ENCODE results near the gene RAD51B.

RAD51B gene

DNA sequence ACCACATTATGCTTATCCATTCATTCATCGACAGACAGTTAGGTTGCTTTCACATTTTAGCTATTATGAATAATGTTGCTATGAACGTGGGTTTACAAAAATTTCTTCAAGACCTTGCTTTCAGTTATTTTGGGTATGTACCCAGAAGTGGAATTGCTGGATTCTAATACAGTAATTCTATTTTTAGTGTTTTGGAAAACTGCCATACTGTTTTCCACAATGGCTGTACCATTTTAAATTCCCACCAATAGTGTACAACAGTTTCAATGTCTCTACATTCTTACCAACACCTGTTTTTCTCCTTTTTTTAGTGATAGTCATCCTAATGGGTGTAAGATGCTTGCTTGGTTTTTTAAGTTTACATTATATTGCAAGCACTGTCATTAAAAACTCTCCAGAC lies 825.8 kb downstream of the RAD51B start (continued):
- TF ChIP-seq, protein P1, sequence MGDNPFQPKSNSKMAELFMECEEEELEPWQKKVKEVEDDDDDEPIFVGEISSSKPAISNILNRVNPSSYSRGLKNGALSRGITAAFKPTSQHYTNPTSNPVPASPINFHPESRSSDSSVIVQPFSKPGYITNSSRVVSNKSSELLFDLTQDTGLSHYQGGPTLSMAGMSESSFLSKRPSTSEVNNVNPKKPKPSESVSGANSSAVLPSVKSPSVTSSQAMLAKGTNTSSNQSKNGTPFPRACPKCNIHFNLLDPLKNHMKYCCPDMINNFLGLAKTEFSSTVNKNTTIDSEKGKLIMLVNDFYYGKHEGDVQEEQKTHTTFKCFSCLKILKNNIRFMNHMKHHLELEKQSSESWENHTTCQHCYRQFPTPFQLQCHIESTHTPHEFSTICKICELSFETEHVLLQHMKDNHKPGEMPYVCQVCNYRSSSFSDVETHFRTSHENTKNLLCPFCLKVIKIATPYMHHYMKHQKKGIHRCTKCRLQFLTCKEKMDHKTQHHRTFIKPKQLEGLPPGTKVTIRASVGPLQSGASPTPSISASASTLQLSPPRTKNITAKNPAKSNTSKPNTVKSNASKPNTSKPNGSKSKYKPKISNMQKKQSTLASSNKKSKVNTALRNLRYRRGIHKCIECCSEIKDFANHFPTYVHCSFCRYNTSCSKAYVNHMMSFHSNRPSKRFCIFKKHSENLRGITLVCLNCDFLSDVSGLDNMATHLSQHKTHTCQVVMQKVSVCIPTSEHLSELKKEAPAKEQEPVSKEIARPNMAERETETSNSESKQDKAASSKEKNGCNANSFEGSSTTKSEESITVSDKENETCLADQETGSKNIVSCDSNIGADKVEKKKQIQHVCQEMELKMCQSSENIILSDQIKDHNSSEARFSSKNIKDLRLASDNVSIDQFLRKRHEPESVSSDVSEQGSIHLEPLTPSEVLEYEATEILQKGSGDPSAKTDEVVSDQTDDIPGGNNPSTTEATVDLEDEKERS (tag by site-specific recombination; IDR thresholded peaks at IDR 0.05) = no peak
- TF ChIP-seq ZNF529 (tag by site-specific recombination; IDR thresholded peaks at IDR 0.05; ENCODE audit: insufficient replicate concordance) = no peak

DNA sequence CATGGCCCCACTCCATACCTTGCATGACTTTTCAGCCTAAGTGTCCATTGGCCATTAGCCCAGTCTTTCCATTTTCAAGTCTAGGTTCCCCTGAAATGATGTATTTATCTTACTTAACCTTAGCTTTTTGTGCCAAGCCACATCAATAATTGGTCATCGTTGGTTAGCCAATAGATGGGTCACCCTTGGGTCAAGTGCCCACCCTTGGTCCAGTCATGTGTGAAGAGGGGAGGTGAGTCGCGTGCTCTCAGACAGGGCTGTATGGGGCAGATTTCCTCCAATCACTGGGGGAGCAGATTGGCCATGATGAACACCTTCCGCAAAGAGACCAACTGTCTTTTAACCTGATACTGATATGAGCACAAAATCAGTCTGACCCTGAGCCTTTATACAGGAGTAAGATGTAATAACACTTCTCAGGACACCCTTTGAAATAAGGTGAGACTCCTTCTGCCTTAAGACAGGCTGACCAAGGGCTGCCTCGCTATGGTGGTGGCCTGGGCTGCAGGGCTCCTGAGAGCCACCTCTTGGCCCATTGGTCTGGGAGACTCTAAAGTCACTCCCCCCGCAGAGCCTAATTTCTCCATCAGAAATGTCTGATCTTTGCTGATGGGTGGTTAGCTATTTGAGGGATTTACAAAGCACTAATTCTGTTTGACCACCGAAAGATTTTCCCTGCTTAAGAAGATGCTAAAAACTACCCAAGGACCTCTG lies 830.1 kb downstream of the RAD51B start:
- TF ChIP-seq ZBTB20 (tag by site-specific recombination; IDR thresholded peaks at IDR 0.05) = no peak
- TF ChIP-seq ZNF549 (tag by site-specific recombination; IDR thresholded peaks at IDR 0.05) = no peak
- no peak for TF ChIP-seq ZNF585B (tag by site-specific recombination; IDR thresholded peaks at IDR 0.05)
- TF ChIP-seq KLF7 (tag by site-specific recombination; IDR thresholded peaks at IDR 0.05; ENCODE audit: borderline replicate concordance) = no peak
- TF ChIP-seq GLI2 (tag by site-specific recombination; IDR thresholded peaks at IDR 0.05; ENCODE audit: borderline replicate concordance, low read depth) = no peak
- no peak for TF ChIP-seq ZNF169 (tag by site-specific recombination; IDR thresholded peaks at IDR 0.05)
- TF ChIP-seq SETDB1 (IDR thresholded peaks at IDR 0.05; ENCODE audit: insufficient read length, low read length) = no peak
- no peak for TF ChIP-seq ZNF140 (tag by site-specific recombination; IDR thresholded peaks at IDR 0.05)
- CTCF ChIA-PET = no interaction called here
- POLR2A ChIA-PET = no interaction called here
- Histone ChIP-seq H3K36me3 (ENCODE audit: control insufficient read depth in 2 of 2, insufficient read depth in 1 of 2, low read length in 2 of 2) (no peaks in the 10 kb centered on the region), H3K4me1 (ENCODE audit: control insufficient read depth, insufficient read depth, low read length) (no peaks in the 10 kb centered on the region), H3K9me3 (ENCODE audit: control insufficient read depth, insufficient read depth, low read depth, low read length) (no peaks in the 10 kb centered on the region), H3K27ac (ENCODE audit: extremely low read depth, low read depth, low read length) (no peak overlapping the region), H3K4me3 (ENCODE audit: low read depth, low read length) (no peak overlapping the region)

DNA sequence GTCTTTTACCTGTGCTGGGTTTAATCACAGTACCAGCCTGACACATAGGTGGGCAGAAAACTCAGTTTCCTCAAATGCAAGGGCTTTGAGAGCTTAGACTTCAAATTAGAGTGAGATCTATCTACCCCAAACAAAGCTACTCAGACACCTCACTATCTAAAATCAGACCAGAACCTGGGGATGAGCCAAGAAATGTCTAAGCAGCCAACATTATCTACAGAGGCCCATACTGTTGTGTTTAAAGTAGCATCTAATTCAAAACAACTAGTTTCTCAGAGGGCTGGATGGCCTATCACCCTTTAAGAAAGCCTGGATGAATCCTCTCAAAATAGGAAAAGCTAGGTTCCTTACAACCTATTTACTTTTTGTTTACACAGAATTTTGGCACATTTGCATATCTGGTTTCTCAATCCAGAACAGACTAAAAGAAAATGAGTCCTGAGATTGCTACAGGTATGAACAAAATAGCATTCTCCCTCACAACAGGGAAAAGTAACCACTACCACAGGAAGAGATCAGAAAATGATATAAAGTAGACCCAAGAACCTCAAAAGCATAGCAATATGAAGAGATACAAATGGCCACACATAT lies 830.9 kb downstream of the RAD51B start:
- no peaks in the 10 kb centered on the region for H3K36me3 ChIP-seq (ENCODE audit: control insufficient read depth in 2 of 2, insufficient read depth in 1 of 2, low read length in 2 of 2)
- no peak overlapping the region for H3K4me3 ChIP-seq (ENCODE audit: low read depth, low read length)
- no peaks in the 10 kb centered on the region for H3K9me3 ChIP-seq (ENCODE audit: control insufficient read depth, insufficient read depth, low read depth, low read length)
- H3K27ac ChIP-seq (ENCODE audit: extremely low read depth, low read depth, low read length) = no peak overlapping the region
- ChIA-PET CTCF (interaction anchor here (0.7 kb wide), 1 partner anchor 76 kb away, joined by 3 read pairs; no protein-coding TSS in a partner anchor), POLR2A (interaction anchor here (1.5 kb wide), 1 partner anchor 143 kb away, joined by 4 read pairs; the partner anchor contains the start of gene ZFP36L1)
- no peaks in the 10 kb centered on the region for H3K4me1 ChIP-seq (ENCODE audit: control insufficient read depth, insufficient read depth, low read length)
- no peak for TF ChIP-seq KLF9 (tag by site-specific recombination; IDR thresholded peaks at IDR 0.05; ENCODE audit: low read depth)
- TF ChIP-seq, protein P2, sequence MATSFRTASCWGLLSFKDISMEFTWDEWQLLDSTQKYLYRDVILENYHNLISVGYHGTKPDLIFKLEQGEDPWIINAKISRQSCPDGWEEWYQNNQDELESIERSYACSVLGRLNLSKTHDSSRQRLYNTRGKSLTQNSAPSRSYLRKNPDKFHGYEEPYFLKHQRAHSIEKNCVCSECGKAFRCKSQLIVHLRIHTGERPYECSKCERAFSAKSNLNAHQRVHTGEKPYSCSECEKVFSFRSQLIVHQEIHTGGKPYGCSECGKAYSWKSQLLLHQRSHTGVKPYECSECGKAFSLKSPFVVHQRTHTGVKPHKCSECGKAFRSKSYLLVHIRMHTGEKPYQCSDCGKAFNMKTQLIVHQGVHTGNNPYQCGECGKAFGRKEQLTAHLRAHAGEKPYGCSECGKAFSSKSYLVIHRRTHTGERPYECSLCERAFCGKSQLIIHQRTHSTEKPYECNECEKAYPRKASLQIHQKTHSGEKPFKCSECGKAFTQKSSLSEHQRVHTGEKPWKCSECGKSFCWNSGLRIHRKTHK (tag by site-specific recombination; IDR thresholded peaks at IDR 0.05) = no peak
- no peak for TF ChIP-seq IKZF3 (tag by site-specific recombination; IDR thresholded peaks at IDR 0.05)
- no peak for TF ChIP-seq MZF1 (tag by site-specific recombination; IDR thresholded peaks at IDR 0.05; ENCODE audit: borderline replicate concordance)
- TF ChIP-seq ZNF416 (tag by site-specific recombination; IDR thresholded peaks at IDR 0.05) = no peak
- TF ChIP-seq OVOL3 (tag by site-specific recombination; IDR thresholded peaks at IDR 0.05) = no peak
- no peak for TF ChIP-seq ZNF37A (tag by site-specific recombination; IDR thresholded peaks at IDR 0.05)
- no peak for TF ChIP-seq ZNF600 (tag by site-specific recombination; IDR thresholded peaks at IDR 0.05)
- no peak for TF ChIP-seq ZNF19 (tag by site-specific recombination; IDR thresholded peaks at IDR 0.05; ENCODE audit: low read depth)
- no peak for TF ChIP-seq ZBTB20 (tag by site-specific recombination; IDR thresholded peaks at IDR 0.05)
- no peak for TF ChIP-seq ZNF585B (tag by site-specific recombination; IDR thresholded peaks at IDR 0.05)
- TF ChIP-seq ZFP3 (tag by site-specific recombination; IDR thresholded peaks at IDR 0.05; ENCODE audit: low read depth) = no peak
- no peak for TF ChIP-seq ZNF701 (tag by site-specific recombination; IDR thresholded peaks at IDR 0.05)
- no peak for TF ChIP-seq ZNF426 (tag by site-specific recombination; IDR thresholded peaks at IDR 0.05)

All from HEK293 (cell line).